Erythroblast (primary cell): ENCODE measurements around the gene TNFSF12.

Source experiments
- GATA1 ChIP-seq: IDR thresholded peaks from 2 replicates; pipeline ENCODE4 v1.6.1; 2011; ENCODE audit warnings: low read depth, mild to moderate bottlenecking, control low read depth, low read length, moderate library complexity
- POLR2A ChIP-seq: IDR thresholded peaks from 2 replicates; pipeline ENCODE4 v1.6.1; 2011; ENCODE audit warnings: mild to moderate bottlenecking, low read length

DNA sequence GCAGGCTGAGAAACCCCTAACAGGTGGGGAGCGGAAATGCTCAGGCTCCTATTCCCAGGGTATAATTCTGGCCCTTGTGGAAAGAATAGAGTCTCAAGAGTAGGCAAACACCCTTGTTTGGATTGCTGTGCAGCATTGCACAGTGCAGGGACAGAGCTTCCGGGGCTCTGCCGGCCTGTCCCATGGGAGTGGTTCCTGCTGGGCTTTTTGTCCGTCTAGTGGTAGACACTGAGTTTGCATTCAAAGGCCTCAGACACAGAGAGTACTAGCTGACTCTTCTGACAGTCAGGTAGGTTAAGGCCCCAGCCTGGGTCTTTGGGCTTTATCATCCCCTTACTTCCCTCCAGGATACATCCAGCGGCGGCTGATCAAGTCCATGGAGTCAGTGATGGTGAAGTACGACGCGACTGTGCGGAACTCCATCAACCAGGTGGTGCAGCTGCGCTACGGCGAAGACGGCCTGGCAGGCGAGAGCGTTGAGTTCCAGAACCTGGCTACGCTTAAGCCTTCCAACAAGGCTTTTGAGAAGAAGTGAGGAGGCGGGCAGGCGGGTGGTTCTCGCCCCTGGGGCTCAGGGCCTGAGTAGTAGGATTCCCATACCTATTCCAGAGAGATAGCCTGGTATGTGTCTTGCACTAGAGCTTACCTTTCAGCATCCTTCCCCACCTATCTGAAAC is 46.5 kb upstream of the TNFSF12 start:
- TF ChIP-seq POLR2A, result no peak
- no peak for TF ChIP-seq GATA1
